Measurements from ENCODE around the gene CFLAR.
"Not testable (repeated sequence)": the region's sequence is repeated elsewhere in the genome, so short reads cannot be mapped to it uniquely, and the experiment has no call there.

The CFLAR gene

DNA sequence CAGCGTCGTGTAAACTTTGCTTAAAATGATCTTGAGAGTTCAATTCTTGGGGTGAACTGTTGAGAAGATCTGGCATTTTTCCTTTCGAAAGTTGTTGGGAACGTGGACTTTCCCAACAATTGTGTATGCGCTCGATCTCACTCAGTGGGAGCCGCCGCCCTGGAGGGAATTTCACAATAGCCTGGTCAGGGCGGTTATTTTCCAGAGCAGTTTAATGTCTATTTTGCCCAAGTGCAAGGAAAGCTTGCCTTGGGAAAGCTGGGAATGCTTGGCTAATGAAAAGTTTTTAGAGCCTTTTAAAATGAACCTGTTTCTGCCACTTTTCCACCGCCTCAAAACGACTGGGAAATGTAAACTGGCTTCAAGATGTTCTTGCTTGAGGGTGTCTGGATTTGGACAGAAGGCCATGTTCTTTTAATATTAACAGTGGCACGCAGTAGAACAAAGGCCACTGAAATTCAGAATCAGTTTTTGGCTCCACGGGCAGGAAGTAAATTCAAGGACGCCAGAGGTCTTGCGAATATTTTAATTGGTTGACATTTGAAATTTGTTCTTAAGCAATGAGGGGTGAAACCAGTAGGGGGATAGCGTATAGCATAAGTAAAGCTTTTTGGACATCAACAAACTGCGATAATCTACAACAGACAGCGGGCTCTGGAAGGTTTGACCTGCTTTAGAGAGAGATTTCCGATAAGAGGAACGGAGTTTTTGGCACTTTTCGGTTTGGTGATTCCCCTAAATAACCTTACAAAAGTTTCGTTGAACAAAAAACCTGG lies 1.2 kb downstream of the CFLAR start:
- Histone ChIP-seq H3K9me3 (ENCODE audit: low read length) (no peaks in the 10 kb centered on the region), H3K36me3 (ENCODE audit: insufficient read depth, low read length) (no peaks in the 10 kb centered on the region), H3K27me3 (ENCODE audit: insufficient read depth, low read length) (no peaks in the 10 kb centered on the region), H3K4me1 (ENCODE audit: insufficient read depth, low read length, severe bottlenecking) (peaks cover 60% of the 10 kb centered on the region), H4K20me1 (ENCODE audit: insufficient read depth, low read length) (no peaks in the 10 kb centered on the region), H2AFZ (ENCODE audit: low read length) (no peak overlapping the region), H3K27ac (ENCODE audit: low read depth, low read length, poor library complexity, severe bottlenecking) (peak overlapping the region; percentile 96), H3K4me2 (ENCODE audit: low read length) (peak overlapping the region; percentile 91), H3K9me2 (ENCODE audit: low read depth, low read length) (no peaks in the 10 kb centered on the region), H3K9ac (ENCODE audit: low read length) (peak overlapping the region; percentile 94), H3F3A (ENCODE audit: insufficient read depth, low read length) (peaks cover 11% of the 10 kb centered on the region; the same call in 1 of the 2 replicates), H3K79me2 (ENCODE audit: insufficient read depth, low read length) (peaks cover 30% of the 10 kb centered on the region), H3K4me3 (ENCODE audit: low read depth, low read length, poor library complexity, severe bottlenecking) (peak overlapping the region; percentile 85)
- TF ChIP-seq, protein P1, sequence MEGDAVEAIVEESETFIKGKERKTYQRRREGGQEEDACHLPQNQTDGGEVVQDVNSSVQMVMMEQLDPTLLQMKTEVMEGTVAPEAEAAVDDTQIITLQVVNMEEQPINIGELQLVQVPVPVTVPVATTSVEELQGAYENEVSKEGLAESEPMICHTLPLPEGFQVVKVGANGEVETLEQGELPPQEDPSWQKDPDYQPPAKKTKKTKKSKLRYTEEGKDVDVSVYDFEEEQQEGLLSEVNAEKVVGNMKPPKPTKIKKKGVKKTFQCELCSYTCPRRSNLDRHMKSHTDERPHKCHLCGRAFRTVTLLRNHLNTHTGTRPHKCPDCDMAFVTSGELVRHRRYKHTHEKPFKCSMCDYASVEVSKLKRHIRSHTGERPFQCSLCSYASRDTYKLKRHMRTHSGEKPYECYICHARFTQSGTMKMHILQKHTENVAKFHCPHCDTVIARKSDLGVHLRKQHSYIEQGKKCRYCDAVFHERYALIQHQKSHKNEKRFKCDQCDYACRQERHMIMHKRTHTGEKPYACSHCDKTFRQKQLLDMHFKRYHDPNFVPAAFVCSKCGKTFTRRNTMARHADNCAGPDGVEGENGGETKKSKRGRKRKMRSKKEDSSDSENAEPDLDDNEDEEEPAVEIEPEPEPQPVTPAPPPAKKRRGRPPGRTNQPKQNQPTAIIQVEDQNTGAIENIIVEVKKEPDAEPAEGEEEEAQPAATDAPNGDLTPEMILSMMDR (IDR thresholded peaks at IDR 0.05; ENCODE audit: low read length) = peak; percentile 37
- TF ChIP-seq EZH2 (IDR thresholded peaks at IDR 0.05; ENCODE audit: borderline replicate concordance, low read length) = no peak

DNA sequence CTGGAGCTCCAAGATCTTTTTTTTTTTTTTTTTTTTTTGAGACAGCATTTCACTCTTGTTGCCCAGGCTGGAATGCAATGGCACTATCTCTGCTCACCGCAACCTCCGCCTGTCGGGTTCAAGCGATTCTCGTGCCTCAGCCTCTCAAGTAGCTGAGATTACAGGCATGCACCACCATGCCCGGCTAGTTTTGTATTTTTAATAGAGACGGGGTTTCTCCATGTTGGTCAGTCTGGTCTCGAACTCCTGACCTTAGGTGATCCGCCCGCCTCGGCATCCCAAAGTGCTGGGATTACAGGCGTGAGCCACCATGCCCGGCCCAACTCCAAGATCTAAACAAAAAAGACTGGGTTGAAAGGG lies 1.8 kb downstream of the CFLAR start:
- Histone ChIP-seq H3K79me2 (ENCODE audit: insufficient read depth, low read length) (peaks cover 36% of the 10 kb centered on the region), H3F3A (ENCODE audit: insufficient read depth, low read length) (peaks cover 11% of the 10 kb centered on the region; the same call in 1 of the 2 replicates), H3K27ac (ENCODE audit: low read depth, low read length, poor library complexity, severe bottlenecking) (peak overlapping the region; percentile 96), H3K9ac (ENCODE audit: low read length) (peak overlapping the region; percentile 94), H3K4me1 (ENCODE audit: insufficient read depth, low read length, severe bottlenecking) (peaks cover 65% of the 10 kb centered on the region), H3K4me3 (ENCODE audit: low read depth, low read length, poor library complexity, severe bottlenecking) (peak overlapping the region; percentile 85), H3K4me2 (ENCODE audit: low read length) (peak overlapping the region; percentile 91)
- H3K36me3 ChIP-seq (ENCODE audit: insufficient read depth, low read length); H3K27me3 ChIP-seq (ENCODE audit: insufficient read depth, low read length); H2AFZ ChIP-seq (ENCODE audit: low read length); H3K9me2 ChIP-seq (ENCODE audit: low read depth, low read length); H4K20me1 ChIP-seq (ENCODE audit: insufficient read depth, low read length); H3K9me3 ChIP-seq (ENCODE audit: low read length): not testable (repeated sequence)

DNA sequence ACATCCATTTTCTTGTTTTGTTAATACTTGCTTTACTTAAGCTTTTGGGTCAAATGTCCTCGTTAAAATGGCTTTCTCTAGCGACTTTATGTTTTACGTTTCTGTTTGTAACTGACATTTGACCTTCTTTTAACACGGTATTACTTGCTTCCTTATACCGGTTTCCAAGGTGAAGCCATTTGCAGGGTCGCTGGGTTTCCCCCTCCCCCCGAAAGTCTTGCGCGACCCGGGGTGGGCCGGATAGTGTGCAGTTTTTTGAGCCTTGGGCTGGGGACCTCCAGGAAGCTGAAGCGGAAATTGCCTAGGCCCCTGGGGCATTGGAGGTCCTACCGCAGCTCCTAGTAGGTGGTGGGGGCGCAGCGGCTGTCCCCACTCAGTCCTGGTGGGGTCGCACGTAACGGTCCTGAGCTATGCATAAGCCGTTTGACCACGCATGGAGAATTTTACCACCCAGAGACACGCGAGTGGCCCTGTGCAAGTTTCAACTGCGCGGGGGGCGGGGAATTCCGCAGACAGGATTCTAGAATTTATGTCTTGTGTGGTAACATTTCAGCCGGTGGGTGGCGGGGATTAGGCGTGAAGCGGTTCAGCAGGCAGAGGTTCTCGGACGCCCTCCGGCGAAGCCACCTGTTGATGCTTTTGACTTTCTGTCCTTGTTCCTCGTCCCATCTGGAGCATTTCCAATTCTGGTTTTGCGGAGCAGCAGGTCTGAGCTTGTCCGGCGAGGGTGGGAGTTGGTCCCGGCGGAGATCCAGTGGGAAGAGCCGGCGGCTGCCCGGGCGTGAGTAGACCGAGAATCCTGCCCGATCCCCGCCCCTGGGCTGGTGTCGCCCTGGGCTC lies 2.4 kb downstream of the CFLAR start:
- Histone ChIP-seq H3K4me2 (ENCODE audit: low read length) (peak overlapping the region; percentile 91), H3K36me3 (ENCODE audit: insufficient read depth, low read length) (no peaks in the 10 kb centered on the region; the same call in 1 of the 2 replicates), H3K27me3 (ENCODE audit: insufficient read depth, low read length) (no peaks in the 10 kb centered on the region), H3K4me3 (ENCODE audit: low read depth, low read length, poor library complexity, severe bottlenecking) (peak overlapping the region; percentile 85), H3F3A (ENCODE audit: insufficient read depth, low read length) (peaks cover 11% of the 10 kb centered on the region; the same call in 1 of the 2 replicates), H2AFZ (ENCODE audit: low read length) (no peak overlapping the region), H3K9me3 (ENCODE audit: low read length) (no peaks in the 10 kb centered on the region), H3K27ac (ENCODE audit: low read depth, low read length, poor library complexity, severe bottlenecking) (peak overlapping the region; percentile 96), H3K9me2 (ENCODE audit: low read depth, low read length) (no peaks in the 10 kb centered on the region), H3K9ac (ENCODE audit: low read length) (peak overlapping the region; percentile 94), H3K79me2 (ENCODE audit: insufficient read depth, low read length) (peaks cover 42% of the 10 kb centered on the region), H3K4me1 (ENCODE audit: insufficient read depth, low read length, severe bottlenecking) (peaks cover 72% of the 10 kb centered on the region), H4K20me1 (ENCODE audit: insufficient read depth, low read length) (no peaks in the 10 kb centered on the region)
- no peak for TF ChIP-seq EZH2 (IDR thresholded peaks at IDR 0.05; ENCODE audit: borderline replicate concordance, low read length)
- TF ChIP-seq, protein P1 (IDR thresholded peaks at IDR 0.05; ENCODE audit: low read length) = peak; percentile 83

Measured in OCI-LY1 (cell line).